Left lung (tissue), 10 donors: Measurements from ENCODE around the gene IL21R. TPM values are rescaled to one million over a fixed set of nuclear protein-coding genes. Genes with fewer than 3 reads are reported as not detected.
A peak's percentile ranks its signal among the peaks of the same experiment; 100 is the strongest.

ENCODE experiments used
- ATAC-seq: fragments of 200-7000 bp; cut with Tn5 transposase; one replicate; pipeline ENCODE4 v1.9.1; 2020; ENCODE audit warnings: moderate library complexity
- DNase-seq, 4 donors: peaks; one replicate each; pipeline ENCODE4 v3.0.0-alpha.2; 2013 to 2020
- H3K27ac ChIP-seq, 2 donors: fragments of 200-600 bp; sonication (generic) in 1 of 2; one replicate each; pipeline versions ENCODE4 v1.5.0 to v1.8.0; 2020 to 2021
- H3K27me3 ChIP-seq, 2 donors: fragments of 200-600 bp; sonication (generic) in 1 of 2; one replicate each; pipeline versions ENCODE4 v1.5.0 to v1.8.0; 2020 to 2021
- H3K36me3 ChIP-seq, 2 donors: fragments of 200-600 bp; sonication (generic) in 1 of 2; one replicate each; pipeline versions ENCODE4 v1.5.0 to v1.8.0; 2020 to 2021
- H3K4me1 ChIP-seq, 2 donors: fragments of 200-600 bp; one replicate each; pipeline ENCODE4 v1.8.0; 2021
- H3K4me3 ChIP-seq, 2 donors: fragments of 200-600 bp; sonication (generic) in 1 of 2; one replicate each; pipeline versions ENCODE4 v1.5.0 to v1.8.0; 2020 to 2021; ENCODE audit warnings: mild to moderate bottlenecking in 1 of 2
- H3K9me3 ChIP-seq, 2 donors: fragments of 200-600 bp; sonication (generic) in 1 of 2; one replicate each; pipeline versions ENCODE4 v1.5.0 to v1.8.0; 2020 to 2021
- intact Hi-C, 2 donors: fragments of 100-400 bp; cut with DNase I; formaldehyde crosslinking; loops; one replicate each; pipeline versions ENCODE4 v1.11.2 to v1.14.2; 2022
- polyA plus RNA-seq, 6 donors: library from polyadenylated mRNA; unstranded; fragments of 120-200 nt; gene quantifications; one replicate each; pipeline ENCODE4 v1.2.1, GENCODE V29; 2013; ENCODE audit not compliant: insufficient read length in 6 of 6
- total RNA-seq, 2 donors: library from RNA; stranded (reverse); fragmentation: NEBNext Ultra II Directional; extraction: Animal tissue kit (Norgen Biotek cat#: 25700); gene quantifications; one replicate each; pipeline ENCODE4 v1.2.1, GENCODE V29; 2021
- TF ChIP-seq, protein P1 (sequence below), 2 donors: fragments of 200-600 bp; sonication (generic) in 1 of 2; IDR thresholded peaks; one replicate each; pipeline versions ENCODE4 v1.5.0 to v1.8.0; 2021; ENCODE audit warnings: antibody characterized with exemption in 2 of 2
- donor health status: DM: no; HTN: yes; CAD: no.
- donor health status: DM: no; HTN: no; CAD: no.

The IL21R gene
- total and polyA plus RNA-seq, 8 donors: 1.2 to 4.3 (median 3.9) TPM

DNA sequence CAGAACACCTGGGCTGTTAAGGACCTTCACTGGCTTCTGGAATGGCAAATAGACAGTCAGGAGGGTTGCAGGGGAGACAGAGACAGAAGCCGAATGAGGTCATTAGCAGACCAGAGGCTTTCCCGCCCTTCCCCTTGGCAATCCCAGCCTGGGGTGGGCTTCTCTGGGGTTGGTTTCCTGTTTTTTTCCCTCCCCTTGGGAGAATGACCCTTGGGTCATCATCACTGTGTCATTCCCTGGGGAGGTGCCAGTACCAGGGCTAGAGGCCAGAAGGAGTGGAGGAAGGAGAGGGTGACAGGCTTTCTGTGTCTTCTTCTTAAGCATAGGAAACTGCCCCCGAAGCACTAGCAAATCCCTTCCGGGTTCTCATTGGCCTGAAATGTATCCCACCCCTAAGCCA, 42.9 kb upstream of the IL21R start:
- no peaks in the 10 kb centered on the region for H3K9me3 ChIP-seq
- TF ChIP-seq, protein P1, sequence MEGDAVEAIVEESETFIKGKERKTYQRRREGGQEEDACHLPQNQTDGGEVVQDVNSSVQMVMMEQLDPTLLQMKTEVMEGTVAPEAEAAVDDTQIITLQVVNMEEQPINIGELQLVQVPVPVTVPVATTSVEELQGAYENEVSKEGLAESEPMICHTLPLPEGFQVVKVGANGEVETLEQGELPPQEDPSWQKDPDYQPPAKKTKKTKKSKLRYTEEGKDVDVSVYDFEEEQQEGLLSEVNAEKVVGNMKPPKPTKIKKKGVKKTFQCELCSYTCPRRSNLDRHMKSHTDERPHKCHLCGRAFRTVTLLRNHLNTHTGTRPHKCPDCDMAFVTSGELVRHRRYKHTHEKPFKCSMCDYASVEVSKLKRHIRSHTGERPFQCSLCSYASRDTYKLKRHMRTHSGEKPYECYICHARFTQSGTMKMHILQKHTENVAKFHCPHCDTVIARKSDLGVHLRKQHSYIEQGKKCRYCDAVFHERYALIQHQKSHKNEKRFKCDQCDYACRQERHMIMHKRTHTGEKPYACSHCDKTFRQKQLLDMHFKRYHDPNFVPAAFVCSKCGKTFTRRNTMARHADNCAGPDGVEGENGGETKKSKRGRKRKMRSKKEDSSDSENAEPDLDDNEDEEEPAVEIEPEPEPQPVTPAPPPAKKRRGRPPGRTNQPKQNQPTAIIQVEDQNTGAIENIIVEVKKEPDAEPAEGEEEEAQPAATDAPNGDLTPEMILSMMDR (IDR thresholded peaks at IDR 0.05): no peak
- peak overlapping the region in 1 of 2 donors; percentile 41 for H3K27ac ChIP-seq
- ATAC-seq (no peak), DNase-seq (no peak)
- H3K27me3 ChIP-seq: no peaks in the 10 kb centered on the region
- H3K4me1 ChIP-seq: peaks cover 3 to 10% of the 10 kb centered on the region in 2 donors
- intact Hi-C loops: no loop called here
- peaks cover 0 to 100% of the 10 kb centered on the region in 2 donors for H3K36me3 ChIP-seq
- H3K4me3 ChIP-seq: no peak overlapping the region

DNA sequence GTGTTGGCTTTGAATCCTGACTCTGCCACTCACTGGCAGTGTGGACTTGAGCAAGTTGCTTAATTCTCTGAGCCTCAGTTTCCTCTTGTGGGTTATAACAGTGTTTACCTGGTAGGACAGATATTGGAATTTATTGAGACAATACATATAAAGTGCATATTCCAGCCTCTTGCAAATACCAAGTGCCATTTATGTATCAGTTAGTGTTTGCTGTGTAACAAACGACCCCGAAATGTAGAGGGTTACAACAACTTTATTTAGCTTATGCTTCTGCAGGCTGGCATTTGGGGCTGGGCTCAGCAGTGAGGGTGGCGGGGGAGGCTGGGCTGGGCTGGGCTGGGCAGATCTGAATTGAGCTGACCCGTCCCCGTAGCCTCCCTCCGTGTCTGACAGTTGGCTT, 42.4 kb upstream of the IL21R start:
- no peak overlapping the region for H3K4me3 ChIP-seq
- H3K9me3 ChIP-seq: no peaks in the 10 kb centered on the region
- H3K4me1 ChIP-seq: peaks cover 5 to 15% of the 10 kb centered on the region in 2 donors
- TF ChIP-seq, protein P1 (IDR thresholded peaks at IDR 0.05): no peak
- H3K27ac ChIP-seq: no peak overlapping the region
- ATAC-seq (no peak), DNase-seq (no peak)
- H3K27me3 ChIP-seq: no peaks in the 10 kb centered on the region
- intact Hi-C loops: no loop called here
- H3K36me3 ChIP-seq: peaks cover 0 to 100% of the 10 kb centered on the region in 2 donors

DNA sequence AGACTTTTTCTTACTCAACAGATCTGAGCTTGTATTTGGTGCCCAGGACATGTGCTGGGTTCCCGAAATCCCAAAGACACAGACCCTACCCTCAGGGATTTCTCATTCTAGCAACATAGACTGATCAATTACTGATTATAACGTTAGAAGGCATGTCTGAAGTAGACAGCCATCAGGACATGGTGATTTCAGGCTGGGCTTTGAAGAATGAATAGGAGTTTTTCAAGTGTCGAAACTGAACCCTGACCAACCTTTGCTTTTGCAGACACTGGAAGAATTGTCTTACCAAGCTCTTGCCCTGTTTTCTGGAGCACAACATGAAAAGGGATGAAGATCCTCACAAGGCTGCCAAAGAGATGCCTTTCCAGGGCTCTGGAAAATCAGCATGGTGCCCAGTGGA, 40.0 kb upstream of the IL21R start:
- ATAC-seq (no peak), DNase-seq (no peak)
- intact Hi-C loops: no loop called here
- Histone ChIP-seq H3K4me3 (no peak overlapping the region), H3K36me3 (peaks cover 0 to 81% of the 10 kb centered on the region in 2 donors), H3K9me3 (no peaks in the 10 kb centered on the region), H3K27ac (no peak overlapping the region), H3K4me1 (peaks cover 5 to 28% of the 10 kb centered on the region in 2 donors), H3K27me3 (no peaks in the 10 kb centered on the region)
- TF ChIP-seq, protein P1 (IDR thresholded peaks at IDR 0.05): no peak

DNA sequence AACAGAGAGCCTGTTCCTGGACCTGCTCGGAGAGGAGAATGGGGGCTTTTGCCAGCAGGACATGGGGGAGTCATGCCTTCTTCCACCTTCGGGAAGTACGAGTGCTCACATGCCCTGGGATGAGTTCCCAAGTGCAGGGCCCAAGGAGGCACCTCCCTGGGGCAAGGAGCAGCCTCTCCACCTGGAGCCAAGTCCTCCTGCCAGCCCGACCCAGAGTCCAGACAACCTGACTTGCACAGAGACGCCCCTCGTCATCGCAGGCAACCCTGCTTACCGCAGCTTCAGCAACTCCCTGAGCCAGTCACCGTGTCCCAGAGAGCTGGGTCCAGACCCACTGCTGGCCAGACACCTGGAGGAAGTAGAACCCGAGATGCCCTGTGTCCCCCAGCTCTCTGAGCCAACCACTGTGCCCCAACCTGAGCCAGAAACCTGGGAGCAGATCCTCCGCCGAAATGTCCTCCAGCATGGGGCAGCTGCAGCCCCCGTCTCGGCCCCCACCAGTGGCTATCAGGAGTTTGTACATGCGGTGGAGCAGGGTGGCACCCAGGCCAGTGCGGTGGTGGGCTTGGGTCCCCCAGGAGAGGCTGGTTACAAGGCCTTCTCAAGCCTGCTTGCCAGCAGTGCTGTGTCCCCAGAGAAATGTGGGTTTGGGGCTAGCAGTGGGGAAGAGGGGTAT, 39.3 kb upstream of the IL21R start:
- DNase-seq: no peak
- Histone ChIP-seq H3K9me3 (no peaks in the 10 kb centered on the region), H3K4me3 (no peak overlapping the region), H3K36me3 (peaks cover 0 to 73% of the 10 kb centered on the region in 2 donors), H3K27ac (no peak overlapping the region), H3K27me3 (no peaks in the 10 kb centered on the region), H3K4me1 (peaks cover 5 to 35% of the 10 kb centered on the region in 2 donors)
- intact Hi-C loops: no loop called here
- TF ChIP-seq, protein P1 (IDR thresholded peaks at IDR 0.05): no peak
- no peak for ATAC-seq

DNA sequence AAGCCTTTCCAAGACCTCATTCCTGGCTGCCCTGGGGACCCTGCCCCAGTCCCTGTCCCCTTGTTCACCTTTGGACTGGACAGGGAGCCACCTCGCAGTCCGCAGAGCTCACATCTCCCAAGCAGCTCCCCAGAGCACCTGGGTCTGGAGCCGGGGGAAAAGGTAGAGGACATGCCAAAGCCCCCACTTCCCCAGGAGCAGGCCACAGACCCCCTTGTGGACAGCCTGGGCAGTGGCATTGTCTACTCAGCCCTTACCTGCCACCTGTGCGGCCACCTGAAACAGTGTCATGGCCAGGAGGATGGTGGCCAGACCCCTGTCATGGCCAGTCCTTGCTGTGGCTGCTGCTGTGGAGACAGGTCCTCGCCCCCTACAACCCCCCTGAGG, 38.7 kb upstream of the IL21R start:
- Histone ChIP-seq H3K27ac (no peak overlapping the region), H3K4me1 (peaks cover 9 to 41% of the 10 kb centered on the region in 2 donors), H3K9me3 (no peaks in the 10 kb centered on the region), H3K27me3 (no peaks in the 10 kb centered on the region), H3K4me3 (no peak overlapping the region), H3K36me3 (peaks cover 0 to 68% of the 10 kb centered on the region in 2 donors)
- ATAC-seq (no peak), DNase-seq (no peak)
- TF ChIP-seq, protein P1 (IDR thresholded peaks at IDR 0.05): no peak
- intact Hi-C loops: no loop called here
